H1 (cell line): ENCODE results near the gene USHBP1. TPM values are rescaled to one million over a fixed set of nuclear protein-coding genes. Genes with fewer than 3 reads are reported as not detected.

ENCODE experiments used
- BRCA1 ChIP-seq: IDR thresholded peaks from 2 replicates; pipeline ENCODE4 v1.6.1; 2012; ENCODE audit warnings: low read depth, low read length, improper control_type of control experiment
- RBBP5 ChIP-seq: IDR thresholded peaks from 2 replicates; pipeline ENCODE4 v1.7.1; 2012; ENCODE audit warnings: low read depth, mild to moderate bottlenecking, inconsistent platforms, low read length, moderate library complexity, borderline replicate concordance
- SAP30 ChIP-seq: fragments of 300-600 bp; sonication (generic); IDR thresholded peaks from 2 replicates; pipeline ENCODE4 v1.7.1; 2012; ENCODE audit warnings: low read length, moderate library complexity, mild to moderate bottlenecking, inconsistent platforms; ENCODE audit not compliant: insufficient read depth, insufficient replicate concordance
- SP1 ChIP-seq: IDR thresholded peaks from 2 replicates; pipeline ENCODE4 v1.6.1; 2011; ENCODE audit warnings: low read depth, low read length
- TCF12 ChIP-seq: IDR thresholded peaks from 2 replicates; pipeline ENCODE4 v1.6.1; 2011; ENCODE audit warnings: low read depth, mild to moderate bottlenecking, low read length
- polyA plus RNA-seq, 7 experiments: library from polyadenylated mRNA; depleted of rRNA in 3 of 7; stranded (reverse) in 5 of 7; unstranded in 2 of 7; fragments of >200 nt in 5 of 7; fragments of 200-250 nt in 2 of 7; gene quantifications; 1 replicate in 5 of 7; 2 replicates in 1 of 7; 4 replicates in 1 of 7; pipeline versions ENCODE4 v1.2.1 to v1.2.3, GENCODE V29; 2011 to 2013; ENCODE audit warnings: missing spikeins in 2 of 7, mixed read lengths in 2 of 7
- total RNA-seq: library from RNA; stranded (reverse); fragmentation: NEBNext Ultra II Directional; extraction: Animal tissue kit (Norgen Biotek cat#: 25700); gene quantifications from 2 replicates; pipeline ENCODE4 v1.2.1, GENCODE V29; 2021
- TF ChIP-seq, protein P1 (sequence below): fragments of 300-600 bp; sonication (generic); IDR thresholded peaks from 2 replicates; pipeline ENCODE4 v1.7.1; 2012; ENCODE audit warnings: low read length, moderate library complexity, mild to moderate bottlenecking, inconsistent platforms; ENCODE audit not compliant: insufficient replicate concordance
- TF ChIP-seq, protein P2 (sequence below): IDR thresholded peaks from 2 replicates; pipeline ENCODE4 v1.6.1; 2012; ENCODE audit warnings: inconsistent platforms

The USHBP1 gene
- total and polyA plus RNA-seq, 2 of the 8 experiments (the other 6 are each of a cell fraction or from before 2014, with no cell fraction given) = 5.0 to 7.5 TPM

DNA sequence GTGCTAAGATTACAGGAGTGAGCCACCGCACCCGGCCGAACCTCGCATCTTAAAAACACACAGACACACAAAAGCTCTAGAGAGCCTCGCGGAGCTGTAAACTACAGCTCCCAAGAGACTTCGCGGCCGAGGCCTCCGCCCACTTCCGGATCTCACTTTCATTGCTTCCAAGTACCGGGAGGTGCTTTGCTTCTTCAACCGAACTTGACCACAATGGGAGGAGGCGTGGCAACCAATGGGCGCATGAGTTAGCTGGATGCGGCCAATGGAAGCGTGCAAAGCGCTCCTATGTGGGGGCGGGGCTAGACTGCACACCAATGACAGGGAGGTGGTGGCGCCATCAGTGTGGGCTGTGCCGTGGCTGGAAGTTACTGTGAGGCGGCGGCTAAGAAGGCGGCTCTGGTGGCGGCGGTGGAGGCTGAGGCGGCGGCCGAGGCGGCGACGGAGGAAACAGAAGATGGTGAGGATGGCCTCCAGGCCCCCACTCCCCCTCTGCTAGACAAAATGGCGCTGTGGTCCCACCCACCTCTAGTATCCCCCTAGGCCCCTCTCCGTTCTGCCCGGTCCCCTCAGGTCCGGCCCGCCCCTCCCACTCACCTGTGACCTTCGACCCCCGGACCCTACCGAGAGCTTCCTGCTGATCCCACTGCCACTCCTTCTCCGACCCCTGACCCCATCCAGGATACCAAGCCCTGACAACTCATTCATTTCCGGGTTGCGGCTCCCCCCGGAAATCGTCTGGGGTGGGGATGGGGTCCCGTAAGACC lies 44.8 kb upstream of the USHBP1 start, which contains the start of gene DDA1 (continued):
- TF ChIP-seq TCF12 (no peak), BRCA1 (no peak), SP1 (peak; percentile 100), SAP30 (peak; percentile 49), RBBP5 (peak; percentile 24; the same call in 1 of the 2 replicates)
- TF ChIP-seq, protein P1, sequence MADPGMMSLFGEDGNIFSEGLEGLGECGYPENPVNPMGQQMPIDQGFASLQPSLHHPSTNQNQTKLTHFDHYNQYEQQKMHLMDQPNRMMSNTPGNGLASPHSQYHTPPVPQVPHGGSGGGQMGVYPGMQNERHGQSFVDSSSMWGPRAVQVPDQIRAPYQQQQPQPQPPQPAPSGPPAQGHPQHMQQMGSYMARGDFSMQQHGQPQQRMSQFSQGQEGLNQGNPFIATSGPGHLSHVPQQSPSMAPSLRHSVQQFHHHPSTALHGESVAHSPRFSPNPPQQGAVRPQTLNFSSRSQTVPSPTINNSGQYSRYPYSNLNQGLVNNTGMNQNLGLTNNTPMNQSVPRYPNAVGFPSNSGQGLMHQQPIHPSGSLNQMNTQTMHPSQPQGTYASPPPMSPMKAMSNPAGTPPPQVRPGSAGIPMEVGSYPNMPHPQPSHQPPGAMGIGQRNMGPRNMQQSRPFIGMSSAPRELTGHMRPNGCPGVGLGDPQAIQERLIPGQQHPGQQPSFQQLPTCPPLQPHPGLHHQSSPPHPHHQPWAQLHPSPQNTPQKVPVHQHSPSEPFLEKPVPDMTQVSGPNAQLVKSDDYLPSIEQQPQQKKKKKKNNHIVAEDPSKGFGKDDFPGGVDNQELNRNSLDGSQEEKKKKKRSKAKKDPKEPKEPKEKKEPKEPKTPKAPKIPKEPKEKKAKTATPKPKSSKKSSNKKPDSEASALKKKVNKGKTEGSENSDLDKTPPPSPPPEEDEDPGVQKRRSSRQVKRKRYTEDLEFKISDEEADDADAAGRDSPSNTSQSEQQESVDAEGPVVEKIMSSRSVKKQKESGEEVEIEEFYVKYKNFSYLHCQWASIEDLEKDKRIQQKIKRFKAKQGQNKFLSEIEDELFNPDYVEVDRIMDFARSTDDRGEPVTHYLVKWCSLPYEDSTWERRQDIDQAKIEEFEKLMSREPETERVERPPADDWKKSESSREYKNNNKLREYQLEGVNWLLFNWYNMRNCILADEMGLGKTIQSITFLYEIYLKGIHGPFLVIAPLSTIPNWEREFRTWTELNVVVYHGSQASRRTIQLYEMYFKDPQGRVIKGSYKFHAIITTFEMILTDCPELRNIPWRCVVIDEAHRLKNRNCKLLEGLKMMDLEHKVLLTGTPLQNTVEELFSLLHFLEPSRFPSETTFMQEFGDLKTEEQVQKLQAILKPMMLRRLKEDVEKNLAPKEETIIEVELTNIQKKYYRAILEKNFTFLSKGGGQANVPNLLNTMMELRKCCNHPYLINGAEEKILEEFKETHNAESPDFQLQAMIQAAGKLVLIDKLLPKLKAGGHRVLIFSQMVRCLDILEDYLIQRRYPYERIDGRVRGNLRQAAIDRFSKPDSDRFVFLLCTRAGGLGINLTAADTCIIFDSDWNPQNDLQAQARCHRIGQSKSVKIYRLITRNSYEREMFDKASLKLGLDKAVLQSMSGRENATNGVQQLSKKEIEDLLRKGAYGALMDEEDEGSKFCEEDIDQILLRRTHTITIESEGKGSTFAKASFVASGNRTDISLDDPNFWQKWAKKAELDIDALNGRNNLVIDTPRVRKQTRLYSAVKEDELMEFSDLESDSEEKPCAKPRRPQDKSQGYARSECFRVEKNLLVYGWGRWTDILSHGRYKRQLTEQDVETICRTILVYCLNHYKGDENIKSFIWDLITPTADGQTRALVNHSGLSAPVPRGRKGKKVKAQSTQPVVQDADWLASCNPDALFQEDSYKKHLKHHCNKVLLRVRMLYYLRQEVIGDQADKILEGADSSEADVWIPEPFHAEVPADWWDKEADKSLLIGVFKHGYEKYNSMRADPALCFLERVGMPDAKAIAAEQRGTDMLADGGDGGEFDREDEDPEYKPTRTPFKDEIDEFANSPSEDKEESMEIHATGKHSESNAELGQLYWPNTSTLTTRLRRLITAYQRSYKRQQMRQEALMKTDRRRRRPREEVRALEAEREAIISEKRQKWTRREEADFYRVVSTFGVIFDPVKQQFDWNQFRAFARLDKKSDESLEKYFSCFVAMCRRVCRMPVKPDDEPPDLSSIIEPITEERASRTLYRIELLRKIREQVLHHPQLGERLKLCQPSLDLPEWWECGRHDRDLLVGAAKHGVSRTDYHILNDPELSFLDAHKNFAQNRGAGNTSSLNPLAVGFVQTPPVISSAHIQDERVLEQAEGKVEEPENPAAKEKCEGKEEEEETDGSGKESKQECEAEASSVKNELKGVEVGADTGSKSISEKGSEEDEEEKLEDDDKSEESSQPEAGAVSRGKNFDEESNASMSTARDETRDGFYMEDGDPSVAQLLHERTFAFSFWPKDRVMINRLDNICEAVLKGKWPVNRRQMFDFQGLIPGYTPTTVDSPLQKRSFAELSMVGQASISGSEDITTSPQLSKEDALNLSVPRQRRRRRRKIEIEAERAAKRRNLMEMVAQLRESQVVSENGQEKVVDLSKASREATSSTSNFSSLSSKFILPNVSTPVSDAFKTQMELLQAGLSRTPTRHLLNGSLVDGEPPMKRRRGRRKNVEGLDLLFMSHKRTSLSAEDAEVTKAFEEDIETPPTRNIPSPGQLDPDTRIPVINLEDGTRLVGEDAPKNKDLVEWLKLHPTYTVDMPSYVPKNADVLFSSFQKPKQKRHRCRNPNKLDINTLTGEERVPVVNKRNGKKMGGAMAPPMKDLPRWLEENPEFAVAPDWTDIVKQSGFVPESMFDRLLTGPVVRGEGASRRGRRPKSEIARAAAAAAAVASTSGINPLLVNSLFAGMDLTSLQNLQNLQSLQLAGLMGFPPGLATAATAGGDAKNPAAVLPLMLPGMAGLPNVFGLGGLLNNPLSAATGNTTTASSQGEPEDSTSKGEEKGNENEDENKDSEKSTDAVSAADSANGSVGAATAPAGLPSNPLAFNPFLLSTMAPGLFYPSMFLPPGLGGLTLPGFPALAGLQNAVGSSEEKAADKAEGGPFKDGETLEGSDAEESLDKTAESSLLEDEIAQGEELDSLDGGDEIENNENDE = no peak
- TF ChIP-seq, protein P2, sequence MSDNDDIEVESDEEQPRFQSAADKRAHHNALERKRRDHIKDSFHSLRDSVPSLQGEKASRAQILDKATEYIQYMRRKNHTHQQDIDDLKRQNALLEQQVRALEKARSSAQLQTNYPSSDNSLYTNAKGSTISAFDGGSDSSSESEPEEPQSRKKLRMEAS = no peak
